HCT116 (cell line): ENCODE measurements around the gene FOXN3. TPM values are rescaled to one million over a fixed set of nuclear protein-coding genes. Genes with fewer than 3 reads are reported as not detected.

Source experiments
- ATAC-seq: fragments of 200-7000 bp; cut with Tn5 transposase; 2 replicates; pipeline ENCODE4 v1.9.1; 2020; ENCODE audit warnings: mild to moderate bottlenecking, moderate library complexity
- BruUV-seq: library from RNA; stranded (reverse); fragments of 400-500 nt; replicated peaks from 2 replicates; lab custom pipeline; 2021; lab: Mats Ljungman, UMichigan
- CTCF ChIA-PET: fragments of 300-600 bp; sonication (Branson Sonifier 250); formaldehyde crosslinking; loops from one replicate; lab custom pipeline; 2021; ENCODE audit warnings: antibody characterized with exemption; lab: Charles Lee
- POLR2A ChIA-PET: fragments of 300-600, 350-600 bp; sonication (Branson Sonifier 250); formaldehyde crosslinking; loops from one replicate; lab custom pipeline; 2021; ENCODE audit warnings: antibody characterized with exemption; lab: Charles Lee
- RAD21 ChIA-PET, 2 experiments: fragments of 300-600 bp; sonication (Branson Sonifier 250); formaldehyde crosslinking; loops; one replicate each; lab custom pipeline; 2023; ENCODE audit warnings: low total read pairs in 2 of 2; ENCODE audit not compliant: uncharacterized antibody in 2 of 2, unreplicated experiment in 2 of 2, low non-redundant PET in 1 of 2; lab: Charles Lee
- DNase-seq: peaks from one replicate; pipeline ENCODE4 v3.0.0-alpha.2; 2010; ENCODE audit warnings: low read depth, low spot score
- H2AFZ ChIP-seq: fragments of 200-600 bp; shearing (Covaris generic), sonication (generic); 2 replicates; pipeline ENCODE4 v1.6.1; 2017; ENCODE audit warnings: low read depth, mixed run types, mixed read lengths, antibody characterized with exemption, low read length; ENCODE audit not compliant: poor library complexity, severe bottlenecking
- H3K27ac ChIP-seq: 2 replicates; pipeline ENCODE4 v1.5.1; 2012; ENCODE audit warnings: low read depth, low read length
- H3K27me3 ChIP-seq: fragments of 200-600 bp; sonication (generic); 2 replicates; pipeline ENCODE4 v1.6.1; 2016; ENCODE audit warnings: mixed run types, low read length, mixed read lengths; ENCODE audit not compliant: insufficient read depth
- H3K36me3 ChIP-seq, 2 experiments: fragments of 200-500 bp in 1 of 2; fragments of 200-600 bp in 1 of 2; sonication (Bioruptor generic) in 1 of 2; sonication (generic) in 1 of 2; 2 replicates each; pipeline versions ENCODE4 v1.5.1 to v1.6.1; 2014 to 2016; ENCODE audit warnings: low read length in 2 of 2, inconsistent platforms in 1 of 2, mixed read lengths in 1 of 2, mixed run types in 1 of 2; ENCODE audit not compliant: insufficient read depth in 2 of 2, control insufficient read depth in 1 of 2
- H3K4me1 ChIP-seq, 2 experiments: fragments of 200-600 bp in 1 of 2; sonication (generic) in 1 of 2; 2 replicates each; pipeline versions ENCODE4 v1.5.1 to v1.6.1; 2012 to 2017; ENCODE audit warnings: low read length in 2 of 2, inconsistent platforms in 1 of 2, mild to moderate bottlenecking in 1 of 2, mixed read lengths in 1 of 2, mixed run types in 1 of 2, moderate library complexity in 1 of 2; ENCODE audit not compliant: insufficient read depth in 2 of 2, control insufficient read depth in 1 of 2
- H3K4me2 ChIP-seq: fragments of 200-600 bp; sonication (generic); 2 replicates; pipeline ENCODE4 v1.6.1; 2017; ENCODE audit warnings: mixed run types, low read length, mixed read lengths
- H3K4me3 ChIP-seq, 2 experiments: fragments of 200-600 bp in 1 of 2; sonication (generic) in 1 of 2; replicated peaks in 1 of 2; 2 replicates each; pipeline ENCODE4 v1.5.1; 2011 to 2016; ENCODE audit warnings: low read length in 2 of 2, control low read depth in 1 of 2, low read depth in 1 of 2, mild to moderate bottlenecking in 1 of 2, mixed read lengths in 1 of 2, mixed run types in 1 of 2
- H3K79me2 ChIP-seq: fragments of 200-600 bp; sonication (generic); 2 replicates; pipeline ENCODE4 v1.6.1; 2017; ENCODE audit warnings: mild to moderate bottlenecking, mixed run types, low read length, moderate library complexity, mixed read lengths; ENCODE audit not compliant: insufficient read depth
- H3K9ac ChIP-seq: fragments of 200-600 bp; sonication (generic); 2 replicates; pipeline ENCODE4 v1.6.1; 2016; ENCODE audit warnings: low read length, mixed read lengths
- H3K9me2 ChIP-seq: fragments of 200-600 bp; sonication (generic), shearing (Covaris generic); 2 replicates; pipeline ENCODE4 v1.6.1; 2017; ENCODE audit warnings: mixed run types, mild to moderate bottlenecking, moderate library complexity; ENCODE audit not compliant: insufficient read depth
- H3K9me3 ChIP-seq, 2 experiments: fragments of 200-500 bp in 1 of 2; fragments of 200-600 bp in 1 of 2; sonication (Bioruptor generic) in 1 of 2; sonication (generic) in 1 of 2; 2 replicates each; pipeline ENCODE4 v1.6.1; 2014 to 2017; ENCODE audit warnings: low read length in 2 of 2, mixed read lengths in 2 of 2, inconsistent platforms in 1 of 2, low read depth in 1 of 2, mild to moderate bottlenecking in 1 of 2, mixed run types in 1 of 2, moderate library complexity in 1 of 2; ENCODE audit not compliant: control insufficient read depth in 1 of 2, insufficient read depth in 1 of 2
- H4K20me1 ChIP-seq: fragments of 200-600 bp; sonication (generic), shearing (Covaris generic); 2 replicates; pipeline ENCODE4 v1.6.1; 2017; ENCODE audit warnings: mixed run types, mild to moderate bottlenecking, moderate library complexity; ENCODE audit not compliant: insufficient read depth
- CBX3 ChIP-seq: IDR thresholded peaks from 2 replicates; pipeline ENCODE4 v1.6.1; 2012; ENCODE audit warnings: low read depth
- CTCF ChIP-seq, 3 experiments: fragments of 200-600 bp in 1 of 3; sonication (generic) in 1 of 3; IDR thresholded peaks in 2 of 3; conservative IDR thresholded peaks in 1 of 3; 2 replicates each; pipeline ENCODE4 v1.5.1; 2012 to 2017; ENCODE audit warnings: low read depth in 2 of 3, low read length in 2 of 3, antibody characterized with exemption in 1 of 3, borderline replicate concordance in 1 of 3, control low read depth in 1 of 3, mild to moderate bottlenecking in 1 of 3, mixed read lengths in 1 of 3, mixed run types in 1 of 3, moderate library complexity in 1 of 3; ENCODE audit not compliant: insufficient read depth in 1 of 3
- EZH2 ChIP-seq: fragments of 200-600 bp; sonication (generic); IDR thresholded peaks from 2 replicates; pipeline ENCODE4 v1.6.1; 2017; ENCODE audit warnings: antibody characterized with exemption, mixed run types
- POLR2A ChIP-seq: IDR thresholded peaks from 2 replicates; pipeline ENCODE4 v1.7.0; 2011; ENCODE audit warnings: borderline replicate concordance; ENCODE audit not compliant: insufficient read depth, insufficient read length; ENCODE audit errors: extremely low read depth
- SIN3A ChIP-seq: IDR thresholded peaks from 2 replicates; pipeline ENCODE4 v1.6.1; 2012; ENCODE audit warnings: low read depth
- SP1 ChIP-seq: IDR thresholded peaks from 2 replicates; pipeline ENCODE4 v1.6.1; 2012; ENCODE audit warnings: low read depth
- TCF7L2 ChIP-seq: IDR thresholded peaks from 2 replicates; pipeline ENCODE4 v1.7.0; 2011; ENCODE audit warnings: borderline replicate concordance, inconsistent platforms; ENCODE audit not compliant: insufficient read depth, insufficient read length; ENCODE audit errors: extremely low read depth
- YY1 ChIP-seq: IDR thresholded peaks from 2 replicates; pipeline ENCODE4 v1.6.1; 2011; ENCODE audit warnings: low read length, low read depth, moderate library complexity, mild to moderate bottlenecking; ENCODE audit not compliant: insufficient replicate concordance; ENCODE audit errors: extremely low read depth
- intact Hi-C: fragments of 100-400 bp; cut with micrococcal nuclease; formaldehyde crosslinking; loops from 2 replicates; pipeline ENCODE4 v1.10.0; 2022
- total RNA-seq: library from RNA; stranded (reverse); gene quantifications from one replicate; pipeline ENCODE4 v1.2.1, GENCODE V29; 2021; ENCODE audit not compliant: unreplicated experiment
- TF ChIP-seq, protein P1 (sequence below): IDR thresholded peaks from 2 replicates; pipeline ENCODE4 v1.6.1; 2012

FOXN3 gene
- total RNA-seq, 1 experiment from 2014 or later = 20.0 TPM

DNA sequence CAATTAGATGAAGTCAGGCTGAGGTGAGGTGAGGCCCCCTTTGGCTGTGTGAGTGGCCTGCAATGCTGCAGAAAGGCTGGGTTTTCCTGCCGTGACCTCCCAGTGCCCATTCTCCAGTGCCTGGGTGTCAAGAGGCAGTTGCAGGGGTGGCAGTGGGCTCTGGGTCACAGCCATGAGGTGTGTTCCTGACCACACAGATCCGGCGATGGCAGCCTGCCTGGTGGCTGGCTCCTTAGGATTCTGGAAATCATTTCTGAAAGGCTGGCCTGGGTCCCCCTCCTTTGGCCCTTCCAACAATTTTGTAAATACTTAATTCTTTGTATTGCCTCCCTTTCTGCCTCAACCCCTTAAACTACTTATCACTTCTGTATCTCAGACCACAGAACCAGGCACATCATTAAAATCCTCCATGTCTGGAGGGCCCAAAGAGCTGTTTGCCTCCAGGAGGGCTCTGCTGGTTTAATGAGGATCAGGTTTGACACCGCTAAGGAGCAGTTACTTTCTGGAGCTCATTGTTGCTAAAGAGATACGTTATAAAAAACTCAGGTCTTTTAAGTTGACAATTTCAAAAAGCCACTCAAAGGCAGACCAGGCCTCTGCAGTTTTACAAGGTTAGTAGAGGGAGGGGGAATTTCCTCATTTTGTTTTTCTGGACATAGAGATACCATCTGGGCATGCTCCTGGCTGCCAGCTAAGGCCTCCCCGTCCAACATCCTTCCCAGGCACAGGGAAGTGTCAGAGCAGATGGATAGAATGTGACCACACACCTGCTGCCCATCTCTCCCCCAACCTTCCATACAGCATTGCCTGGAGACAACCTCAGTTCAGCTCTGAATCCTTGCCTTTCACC is 204.4 kb downstream of the FOXN3 start:
- no peaks in the 10 kb centered on the region for H3K4me1 ChIP-seq
- H3K79me2 ChIP-seq = no peaks in the 10 kb centered on the region
- H3K27ac ChIP-seq = no peak overlapping the region
- TF ChIP-seq EZH2 (no peak), YY1 (no peak), POLR2A (no peak), SIN3A (no peak), TCF7L2 (no peak), CTCF (IDR thresholded peaks at IDR 0.05 in 2 of 3, conservative IDR thresholded peaks at IDR 0.05 in 1 of 3; ENCODE audit: borderline replicate concordance in 1 of 3, insufficient read depth in 1 of 3, low read depth in 2 of 3, low read length in 2 of 3) (no peak), CBX3 (no peak), SP1 (no peak)
- TF ChIP-seq, protein P1, sequence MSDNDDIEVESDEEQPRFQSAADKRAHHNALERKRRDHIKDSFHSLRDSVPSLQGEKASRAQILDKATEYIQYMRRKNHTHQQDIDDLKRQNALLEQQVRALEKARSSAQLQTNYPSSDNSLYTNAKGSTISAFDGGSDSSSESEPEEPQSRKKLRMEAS = no peak
- H4K20me1 ChIP-seq = peaks cover 3% of the 10 kb centered on the region; the same call in 1 of the 2 replicates
- H3K9me2 ChIP-seq = no peaks in the 10 kb centered on the region
- no peak overlapping the region for H3K9ac ChIP-seq
- BruUV-seq = no TSS peak
- no peak for ATAC-seq
- ChIA-PET RAD21 (no interaction called here), POLR2A (no interaction called here), CTCF (no interaction called here)
- H3K4me3 ChIP-seq = no peak overlapping the region
- H3K36me3 ChIP-seq = no peaks in the 10 kb centered on the region
- no peak overlapping the region for H3K4me2 ChIP-seq
- no peaks in the 10 kb centered on the region for H3K27me3 ChIP-seq
- intact Hi-C loops = no loop called here
- no peaks in the 10 kb centered on the region for H3K9me3 ChIP-seq
- H2AFZ ChIP-seq = no peak overlapping the region
- DNase-seq = no peak
